ENCODE measurements around the gene SCYL2. TPM values are rescaled to one million over a fixed set of nuclear protein-coding genes. Genes with fewer than 3 reads are reported as not detected.

Gene SCYL2
- total RNA-seq, 2 donors from 2014 or later = 13.8 to 23.1 TPM

DNA sequence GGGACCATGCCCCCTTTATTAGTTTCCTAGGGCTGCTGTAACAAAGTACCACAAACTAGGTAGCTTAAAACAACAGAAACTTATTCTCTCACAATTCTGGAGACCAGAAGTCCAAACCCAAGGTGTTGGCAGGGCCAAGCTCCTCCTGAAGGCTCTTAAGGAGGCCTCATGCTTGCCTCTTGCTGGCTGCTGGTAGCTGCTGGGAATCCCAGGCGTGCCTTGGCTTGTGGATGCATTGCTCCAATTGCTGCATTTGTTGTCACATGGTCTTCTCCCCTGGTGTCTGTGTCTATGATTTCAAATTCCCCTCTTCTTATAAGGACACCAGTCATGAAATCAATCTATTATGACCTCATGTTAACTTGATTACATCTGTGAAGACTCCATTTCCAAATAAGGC, 101.1 kb downstream of the SCYL2 start:
- TF ChIP-seq POLR2A (IDR thresholded peaks at IDR 0.05) (no peak), CTCF (IDR thresholded peaks at IDR 0.05) (no peak)

DNA sequence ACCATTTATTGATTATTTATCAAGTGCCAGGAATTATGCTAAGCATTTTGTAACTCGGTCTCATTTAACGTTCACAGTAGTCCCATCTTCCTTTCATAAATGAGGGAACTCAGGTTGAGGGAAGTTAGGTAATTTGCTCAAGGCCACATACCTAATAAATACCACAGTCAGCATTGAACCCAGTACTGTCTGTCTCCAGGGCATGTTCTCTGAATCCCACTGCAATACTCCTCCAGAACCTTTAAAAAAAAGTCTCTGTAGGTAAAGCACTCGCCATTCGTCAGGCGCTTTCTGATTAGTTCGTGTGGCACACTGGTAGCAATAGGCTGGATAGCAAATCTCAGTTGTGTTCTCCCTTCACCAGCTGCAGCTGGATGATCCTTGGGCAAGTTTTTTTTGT, 104.2 kb downstream of the SCYL2 start:
- intact Hi-C loops (cut with DNase I) = no loop called here
- 77 to 80% methylated on average over 6 of the region's 6 CpGs for WGBS, 2 donors
- DNase-seq = no peak

More for the DNA sequence above, 101.1 kb downstream of the SCYL2 start:
- intact Hi-C loops (cut with DNase I) = no loop called here
- Histone ChIP-seq H3K4me3 (no peak overlapping the region), H3K9me3 (no peaks in the 10 kb centered on the region), H3K27ac (no peak overlapping the region), H3K4me1 (no peaks in the 10 kb centered on the region), H3K36me3 (replicated peaks in 1 of 2; ENCODE audit: insufficient read depth in 1 of 2, low read depth in 2 of 2) (no peaks in the 10 kb centered on the region), H3K27me3 (no peaks in the 10 kb centered on the region)
- DNase-seq (no peak), ATAC-seq (no peak)
- WGBS, 2 donors = 73 to 96% methylated on average over 1 of the region's 1 CpG

DNA sequence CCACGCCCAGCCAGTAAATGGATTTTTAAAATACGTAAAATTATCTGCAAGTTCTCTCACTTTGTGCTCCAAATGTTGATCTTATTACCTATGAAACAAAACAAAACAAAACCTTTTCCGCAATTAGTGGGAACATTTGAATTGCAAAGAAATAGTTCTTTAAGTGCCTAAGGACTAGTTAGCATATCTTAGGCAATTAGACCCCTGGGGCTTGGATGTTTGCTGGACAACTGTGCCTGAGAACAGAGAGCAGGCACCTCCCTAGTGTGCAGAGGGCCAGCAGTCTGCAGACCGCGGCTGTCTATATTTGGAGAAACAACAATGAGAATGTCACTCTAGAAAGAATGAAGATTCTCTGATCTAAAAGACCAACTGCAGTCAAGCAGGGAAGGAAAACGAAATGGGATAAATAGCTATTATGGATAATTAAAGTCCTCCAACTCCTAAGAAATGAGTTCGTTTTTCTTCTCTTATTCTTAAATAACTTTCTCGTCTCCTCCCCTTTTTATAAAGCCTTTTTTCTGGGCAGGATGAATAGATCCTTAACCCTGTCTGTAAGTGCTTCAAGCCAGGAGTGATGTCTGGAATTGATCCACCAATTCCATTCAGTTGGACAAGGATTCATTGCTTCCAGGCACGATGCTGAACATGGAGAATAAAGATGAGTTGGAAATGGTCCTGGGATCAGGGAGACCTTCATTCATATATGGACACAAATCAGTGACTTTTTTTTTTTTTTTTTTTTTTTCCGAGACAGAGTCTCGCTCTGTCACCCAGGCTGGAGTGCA, 106.1 kb downstream of the SCYL2 start:
- DNase-seq = no peak
- intact Hi-C loops (cut with DNase I) = no loop called here
- ATAC-seq = no peak

More for the DNA sequence above, 104.2 kb downstream of the SCYL2 start:
- no peak for ATAC-seq
- no peaks in the 10 kb centered on the region for H3K4me1 ChIP-seq
- H3K9me3 ChIP-seq = no peaks in the 10 kb centered on the region
- no peak overlapping the region for H3K27ac ChIP-seq
- no peaks in the 10 kb centered on the region for H3K36me3 ChIP-seq (replicated peaks in 1 of 2; ENCODE audit: insufficient read depth in 1 of 2, low read depth in 2 of 2)
- TF ChIP-seq CTCF (IDR thresholded peaks at IDR 0.05) (no peak), POLR2A (IDR thresholded peaks at IDR 0.05) (no peak)
- no peaks in the 10 kb centered on the region for H3K27me3 ChIP-seq
- no peak overlapping the region for H3K4me3 ChIP-seq

GRCh38 chr12:100375038-100375735, 108.2 kb downstream of the SCYL2 start:
- no peaks in the 10 kb centered on the region for H3K9me3 ChIP-seq
- DNase-seq (peak; percentile 27 to 63 (median 47)), ATAC-seq (peak; percentile 59)
- intact Hi-C loops (cut with DNase I) = no loop called here
- WGBS, 2 donors = 69 to 78% methylated on average over 12 of the region's 12 CpGs
- no peaks in the 10 kb centered on the region for H3K36me3 ChIP-seq (replicated peaks in 1 of 2; ENCODE audit: insufficient read depth in 1 of 2, low read depth in 2 of 2)
- H3K4me1 ChIP-seq = no peaks in the 10 kb centered on the region
- TF ChIP-seq POLR2A (IDR thresholded peaks at IDR 0.05) (no peak), CTCF (IDR thresholded peaks at IDR 0.05) (no peak)
- no peak overlapping the region for H3K4me3 ChIP-seq
- H3K27me3 ChIP-seq = no peaks in the 10 kb centered on the region
- H3K27ac ChIP-seq = no peak overlapping the region

More for the DNA sequence above, 106.1 kb downstream of the SCYL2 start:
- Histone ChIP-seq H3K36me3 (replicated peaks in 1 of 2; ENCODE audit: insufficient read depth in 1 of 2, low read depth in 2 of 2) (no peaks in the 10 kb centered on the region), H3K27ac (no peak overlapping the region), H3K4me3 (no peak overlapping the region), H3K27me3 (no peaks in the 10 kb centered on the region), H3K4me1 (no peaks in the 10 kb centered on the region), H3K9me3 (no peaks in the 10 kb centered on the region)
- TF ChIP-seq CTCF (IDR thresholded peaks at IDR 0.05) = no peak
- TF ChIP-seq POLR2A (IDR thresholded peaks at IDR 0.05) = no peak
- WGBS, 2 donors = 57 to 66% methylated on average over 11 of the region's 11 CpGs

All from body of pancreas (tissue), 4 donors.